Kidney epithelial cell (primary cell): ENCODE results near the gene OR6B2. TPM values are rescaled to one million over a fixed set of nuclear protein-coding genes. Genes with fewer than 3 reads are reported as not detected.

Experiments used
- DNase-seq: peaks from one replicate; pipeline ENCODE4 v3.0.0-alpha.2; 2010; ENCODE audit warnings: low read depth
- H3K27me3 ChIP-seq: 2 replicates; pipeline ENCODE4 v1.6.0; 2011; ENCODE audit warnings: low read length; ENCODE audit not compliant: control insufficient read depth, insufficient read depth
- H3K36me3 ChIP-seq: 2 replicates; pipeline ENCODE4 v1.5.1; 2011; ENCODE audit warnings: low read length; ENCODE audit not compliant: control insufficient read depth, insufficient read depth
- H3K4me3 ChIP-seq: 2 replicates; pipeline ENCODE4 v1.5.1; 2011; ENCODE audit warnings: low read depth, mild to moderate bottlenecking, control low read depth, low read length
- total RNA-seq: library from RNA; depleted of rRNA; stranded (reverse); fragments of >200 nt; gene quantifications from 2 replicates; pipeline ENCODE4 v1.2.3, GENCODE V29; 2015
- TF ChIP-seq, protein P1 (sequence below): IDR thresholded peaks from 2 replicates; pipeline ENCODE4 v1.5.1; 2011; ENCODE audit warnings: mild to moderate bottlenecking, moderate library complexity, low read length, control low read depth, inconsistent platforms; ENCODE audit not compliant: insufficient read depth, poor library complexity, severe bottlenecking

The OR6B2 gene
- total RNA-seq, 1 donor from 2014 or later = not detected

DNA sequence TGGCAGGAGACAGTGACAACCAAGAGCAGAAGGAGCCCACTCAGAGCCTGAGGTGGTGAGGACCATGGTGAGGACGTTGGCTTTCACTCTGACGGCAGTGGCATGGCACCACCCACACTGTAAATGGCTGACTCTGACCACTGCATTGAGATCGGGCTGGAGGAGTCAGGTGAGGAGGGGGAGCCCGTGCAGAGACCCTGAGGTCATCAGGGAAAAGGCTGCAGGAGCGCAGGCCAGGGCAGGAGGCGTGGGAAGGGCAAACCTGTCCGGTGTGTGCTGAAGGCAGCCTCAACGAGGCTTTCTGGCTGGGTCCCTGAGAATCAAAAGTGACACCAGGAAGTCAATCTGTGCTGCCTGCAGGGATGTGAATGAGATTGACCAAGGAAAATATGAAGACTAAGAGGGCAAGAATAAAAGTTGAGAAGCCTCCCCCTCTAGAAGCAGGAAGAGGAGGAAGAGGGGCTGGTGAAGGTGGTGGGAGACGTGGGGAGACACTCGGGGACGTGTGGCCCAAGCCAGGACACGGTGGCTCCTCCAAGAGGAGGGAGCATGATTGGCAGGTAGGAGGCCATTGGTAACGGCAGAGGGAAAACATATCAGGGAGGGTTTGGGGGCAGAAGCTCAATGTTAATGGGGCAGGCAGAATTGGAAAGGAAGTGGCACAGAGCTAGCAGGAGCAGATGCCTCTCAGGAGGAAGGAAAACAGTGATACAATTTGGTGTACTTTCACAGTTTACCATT is 25.1 kb upstream of the OR6B2 start:
- peaks cover 32% of the 10 kb centered on the region for H3K27me3 ChIP-seq
- no peaks in the 10 kb centered on the region for H3K36me3 ChIP-seq
- H3K4me3 ChIP-seq = no peak overlapping the region
- TF ChIP-seq, protein P1, sequence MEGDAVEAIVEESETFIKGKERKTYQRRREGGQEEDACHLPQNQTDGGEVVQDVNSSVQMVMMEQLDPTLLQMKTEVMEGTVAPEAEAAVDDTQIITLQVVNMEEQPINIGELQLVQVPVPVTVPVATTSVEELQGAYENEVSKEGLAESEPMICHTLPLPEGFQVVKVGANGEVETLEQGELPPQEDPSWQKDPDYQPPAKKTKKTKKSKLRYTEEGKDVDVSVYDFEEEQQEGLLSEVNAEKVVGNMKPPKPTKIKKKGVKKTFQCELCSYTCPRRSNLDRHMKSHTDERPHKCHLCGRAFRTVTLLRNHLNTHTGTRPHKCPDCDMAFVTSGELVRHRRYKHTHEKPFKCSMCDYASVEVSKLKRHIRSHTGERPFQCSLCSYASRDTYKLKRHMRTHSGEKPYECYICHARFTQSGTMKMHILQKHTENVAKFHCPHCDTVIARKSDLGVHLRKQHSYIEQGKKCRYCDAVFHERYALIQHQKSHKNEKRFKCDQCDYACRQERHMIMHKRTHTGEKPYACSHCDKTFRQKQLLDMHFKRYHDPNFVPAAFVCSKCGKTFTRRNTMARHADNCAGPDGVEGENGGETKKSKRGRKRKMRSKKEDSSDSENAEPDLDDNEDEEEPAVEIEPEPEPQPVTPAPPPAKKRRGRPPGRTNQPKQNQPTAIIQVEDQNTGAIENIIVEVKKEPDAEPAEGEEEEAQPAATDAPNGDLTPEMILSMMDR = no peak
- no peak for DNase-seq

DNA sequence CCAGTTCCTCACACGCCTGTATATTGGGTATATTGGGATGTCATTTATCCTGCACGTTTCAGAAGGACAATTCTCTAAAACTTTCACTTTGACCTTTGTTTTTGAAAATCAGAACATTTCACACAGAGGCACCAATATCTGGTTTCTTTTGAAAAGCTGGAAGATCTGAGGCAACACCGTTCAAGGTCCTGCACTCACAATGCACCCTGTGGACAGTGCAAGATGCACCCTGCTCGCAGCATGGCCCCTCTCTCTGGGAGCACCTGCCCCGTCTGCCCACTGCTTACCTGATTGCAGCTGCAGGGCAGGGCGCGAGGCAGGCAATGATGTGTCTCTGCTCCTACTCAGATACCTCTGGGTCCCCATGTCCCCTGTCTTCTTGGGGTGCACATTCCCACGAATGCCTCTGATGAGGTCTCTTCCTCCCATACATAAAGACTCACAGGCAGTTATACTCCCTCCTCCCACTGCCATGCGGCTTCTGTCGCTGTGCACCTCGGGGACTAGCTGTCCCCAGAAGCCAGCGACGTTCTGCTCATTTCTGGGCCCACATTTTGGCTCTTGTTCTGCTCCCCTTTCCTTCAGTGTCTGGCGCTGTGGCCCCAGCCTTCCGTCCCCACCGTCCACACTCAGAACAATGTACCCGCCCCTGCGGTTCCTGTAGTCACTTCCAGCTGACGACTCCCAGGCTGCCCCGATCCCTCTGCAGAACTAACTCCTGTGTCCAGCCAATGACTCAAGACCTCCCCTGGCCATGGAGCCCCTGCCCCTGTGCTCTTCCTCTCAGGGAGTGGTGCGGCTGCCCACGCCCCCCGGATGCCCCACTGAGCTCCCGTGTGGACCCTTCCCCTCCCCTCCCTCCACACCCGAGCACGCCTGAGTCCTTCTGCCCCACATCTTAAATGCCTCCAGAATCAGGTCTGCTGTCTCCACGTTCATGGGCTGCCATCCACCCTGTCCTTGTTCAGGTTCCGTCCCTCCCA is 23.2 kb upstream of the OR6B2 start, which contains the start of gene OR6B3:
OR6B3 (minus strand) TSS at position 349 of the 983 bp plus-strand sequence.
- TF ChIP-seq, protein P1 = no peak
- peaks cover 34% of the 10 kb centered on the region for H3K27me3 ChIP-seq
- H3K36me3 ChIP-seq = no peaks in the 10 kb centered on the region
- no peak for DNase-seq
- no peak within 1 kb of the TSS for H3K4me3 ChIP-seq

DNA sequence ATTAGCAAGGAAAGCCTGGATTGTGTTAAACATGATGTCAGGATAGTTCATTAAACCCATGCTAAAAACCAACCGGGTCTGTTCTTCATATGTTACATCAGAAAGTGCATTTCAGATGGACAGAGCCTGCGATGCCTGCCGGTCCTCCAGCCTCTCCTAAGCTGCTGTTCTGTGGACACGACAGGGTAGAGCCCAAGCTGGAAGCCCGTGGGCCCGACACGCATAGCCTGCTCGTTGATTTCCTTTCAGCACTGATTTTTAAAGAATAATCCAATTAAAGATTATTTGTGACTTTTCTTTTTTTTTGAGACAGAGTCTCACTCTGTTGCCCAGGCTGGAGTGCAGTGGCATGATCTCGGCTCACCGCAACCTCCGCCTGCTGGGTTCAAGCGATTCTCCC is 22.3 kb upstream of the OR6B2 start:
- Histone ChIP-seq H3K4me3 (no peak overlapping the region), H3K27me3 (peaks cover 36% of the 10 kb centered on the region), H3K36me3 (no peaks in the 10 kb centered on the region)
- DNase-seq = no peak
- TF ChIP-seq, protein P1 = no peak

DNA sequence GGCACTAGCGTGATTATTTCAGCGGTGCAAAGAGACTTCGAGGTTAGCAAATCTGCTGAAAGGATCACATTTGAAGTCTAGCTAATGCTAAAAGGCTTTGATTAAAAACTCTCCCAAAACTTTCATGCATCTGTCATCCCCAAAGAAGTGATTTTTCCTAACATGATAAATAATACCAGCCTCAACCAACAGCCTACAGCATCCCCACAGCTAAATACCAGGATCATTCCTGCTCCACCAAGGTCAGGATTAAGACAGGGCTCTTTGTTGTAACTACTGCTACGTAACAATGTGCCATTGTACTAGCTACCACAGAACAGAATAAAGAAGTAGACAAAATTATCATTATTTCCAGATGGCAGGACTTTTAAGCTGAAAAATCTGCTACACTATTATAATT is 21.5 kb upstream of the OR6B2 start:
- TF ChIP-seq, protein P1 = no peak
- Histone ChIP-seq H3K27me3 (peaks cover 29% of the 10 kb centered on the region), H3K4me3 (no peak overlapping the region), H3K36me3 (no peaks in the 10 kb centered on the region)
- no peak for DNase-seq

DNA sequence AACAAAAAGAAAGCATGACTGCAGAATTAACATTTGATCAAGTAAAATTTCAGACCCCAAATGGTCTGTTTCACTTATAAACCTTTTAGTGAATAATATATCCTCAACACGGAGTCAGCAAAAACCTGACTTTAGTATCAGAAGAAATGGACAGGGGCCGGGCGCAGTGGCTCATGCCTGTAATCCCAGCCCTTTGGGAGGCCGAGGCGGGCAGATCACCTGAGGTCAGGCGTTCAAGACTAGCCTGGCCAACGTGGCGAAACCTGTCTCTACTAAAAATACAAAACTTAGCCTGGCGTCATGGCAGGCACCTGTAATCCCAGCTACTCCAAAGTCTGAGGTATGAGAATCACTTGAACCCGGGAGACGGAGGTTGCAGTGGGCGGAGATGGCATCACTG is 20.0 kb upstream of the OR6B2 start:
- DNase-seq = no peak
- Histone ChIP-seq H3K27me3 (peaks cover 24% of the 10 kb centered on the region), H3K36me3 (no peaks in the 10 kb centered on the region), H3K4me3 (no peak overlapping the region)
- TF ChIP-seq, protein P1 = no peak
